GM12873 (cell line): ENCODE results near the gene RAB3A.

ENCODE experiments used
- TF ChIP-seq, protein P1 (sequence below): IDR thresholded peaks from 2 replicates; pipeline ENCODE4 v1.5.1; 2012; ENCODE audit warnings: low read depth, mild to moderate bottlenecking, moderate library complexity, low read length, control low read depth; ENCODE audit not compliant: insufficient read depth; ENCODE audit errors: missing control alignments

The RAB3A gene

DNA sequence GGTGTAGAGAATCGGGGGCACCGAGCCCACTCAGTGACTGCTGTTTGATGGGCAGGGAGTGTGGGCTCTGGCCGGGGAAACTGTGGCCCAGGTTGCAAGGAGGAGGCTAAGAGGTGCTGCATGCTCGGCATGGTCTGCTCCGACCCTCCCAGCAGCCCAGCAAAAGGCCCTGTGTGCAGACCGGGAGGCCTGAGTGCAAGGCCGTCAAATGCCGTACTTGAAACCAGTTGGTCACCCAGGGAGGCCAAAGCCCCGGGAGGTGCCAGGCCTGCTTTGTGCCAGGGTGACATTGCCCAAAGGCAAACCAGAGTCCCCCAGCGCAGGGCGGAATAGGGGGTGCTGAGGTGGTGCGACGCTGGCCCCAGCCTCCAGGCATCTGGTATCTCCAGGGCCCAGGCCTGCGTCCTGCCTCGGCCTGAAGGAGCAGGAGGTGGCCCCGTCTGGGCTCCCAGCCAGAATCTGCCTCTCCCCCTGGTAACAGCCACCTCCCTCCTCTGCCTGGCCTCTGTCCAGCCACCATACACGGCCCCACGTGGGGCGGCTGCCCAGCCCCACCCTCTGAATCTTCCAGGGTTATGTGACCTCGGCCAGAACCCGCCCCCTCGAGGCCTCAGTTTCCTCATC, 46.9 kb downstream of the RAB3A start:
- TF ChIP-seq, protein P1, sequence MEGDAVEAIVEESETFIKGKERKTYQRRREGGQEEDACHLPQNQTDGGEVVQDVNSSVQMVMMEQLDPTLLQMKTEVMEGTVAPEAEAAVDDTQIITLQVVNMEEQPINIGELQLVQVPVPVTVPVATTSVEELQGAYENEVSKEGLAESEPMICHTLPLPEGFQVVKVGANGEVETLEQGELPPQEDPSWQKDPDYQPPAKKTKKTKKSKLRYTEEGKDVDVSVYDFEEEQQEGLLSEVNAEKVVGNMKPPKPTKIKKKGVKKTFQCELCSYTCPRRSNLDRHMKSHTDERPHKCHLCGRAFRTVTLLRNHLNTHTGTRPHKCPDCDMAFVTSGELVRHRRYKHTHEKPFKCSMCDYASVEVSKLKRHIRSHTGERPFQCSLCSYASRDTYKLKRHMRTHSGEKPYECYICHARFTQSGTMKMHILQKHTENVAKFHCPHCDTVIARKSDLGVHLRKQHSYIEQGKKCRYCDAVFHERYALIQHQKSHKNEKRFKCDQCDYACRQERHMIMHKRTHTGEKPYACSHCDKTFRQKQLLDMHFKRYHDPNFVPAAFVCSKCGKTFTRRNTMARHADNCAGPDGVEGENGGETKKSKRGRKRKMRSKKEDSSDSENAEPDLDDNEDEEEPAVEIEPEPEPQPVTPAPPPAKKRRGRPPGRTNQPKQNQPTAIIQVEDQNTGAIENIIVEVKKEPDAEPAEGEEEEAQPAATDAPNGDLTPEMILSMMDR: no peak

DNA sequence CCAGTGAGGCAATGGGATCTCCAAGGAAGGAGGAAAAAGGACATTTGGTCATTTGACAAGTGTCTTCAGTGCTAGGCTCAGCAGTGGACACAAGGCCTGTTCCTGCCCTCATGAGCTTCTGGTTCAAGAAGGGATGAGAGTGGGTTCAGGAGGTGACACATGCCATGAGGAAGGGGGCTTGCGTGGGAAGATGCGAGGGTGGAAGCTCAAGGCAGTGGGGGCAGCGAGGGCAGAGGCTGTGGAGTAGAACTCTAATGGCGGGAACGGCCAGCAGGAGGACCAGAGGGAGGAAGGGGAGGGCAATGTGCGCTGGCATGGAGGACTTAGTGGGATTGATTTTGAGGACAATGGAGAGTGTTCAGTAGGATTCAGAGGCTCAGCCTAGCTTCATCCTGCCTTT, 47.6 kb downstream of the RAB3A start:
- TF ChIP-seq, protein P1: no peak

DNA sequence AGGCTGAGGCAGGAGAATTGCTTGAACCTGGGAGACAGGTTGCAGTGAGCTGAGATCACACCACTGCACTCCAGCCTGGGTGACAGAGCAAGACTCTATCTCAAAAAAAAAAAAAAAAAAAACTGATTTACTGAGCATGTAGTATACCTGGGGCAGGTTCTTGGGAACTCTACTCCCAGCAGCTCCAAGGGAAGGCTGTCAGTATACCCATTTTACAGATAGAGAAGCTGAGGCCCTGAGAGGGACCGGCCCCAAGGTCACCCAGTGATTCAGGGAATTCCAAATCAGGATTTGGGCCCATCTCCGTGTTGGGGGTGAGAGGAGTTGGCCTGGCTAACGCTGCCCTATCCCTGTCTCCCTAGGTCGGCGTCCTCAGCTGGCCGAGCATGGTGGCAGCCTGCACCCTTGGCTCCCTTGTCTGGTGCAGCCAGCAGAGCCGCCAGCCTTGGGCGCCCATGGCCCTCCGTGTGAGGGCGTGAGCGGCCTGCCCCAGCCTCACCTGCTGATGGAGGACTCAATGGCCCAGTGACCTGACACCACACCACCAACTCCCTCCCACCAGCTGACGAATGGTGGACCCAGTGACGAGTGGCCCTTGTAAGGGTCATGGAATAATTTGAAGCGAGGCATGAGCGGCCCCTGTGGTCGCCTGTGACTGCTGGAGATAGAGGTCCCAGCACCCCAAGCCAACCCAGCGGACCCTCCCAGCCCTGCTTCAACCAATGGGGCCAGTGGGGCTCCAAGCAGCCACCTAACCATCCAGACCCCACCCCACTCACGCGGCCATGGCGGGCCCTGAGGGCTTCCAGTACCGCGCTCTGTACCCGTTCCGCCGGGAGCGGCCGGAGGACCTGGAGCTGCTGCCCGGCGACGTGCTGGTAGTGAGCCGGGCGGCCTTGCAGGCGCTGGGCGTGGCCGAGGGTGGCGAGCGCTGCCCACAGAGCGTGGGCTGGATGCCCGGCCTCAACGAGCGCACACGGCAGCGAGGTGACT, 48.5 kb downstream of the RAB3A start:
- TF ChIP-seq, protein P1: no peak

DNA sequence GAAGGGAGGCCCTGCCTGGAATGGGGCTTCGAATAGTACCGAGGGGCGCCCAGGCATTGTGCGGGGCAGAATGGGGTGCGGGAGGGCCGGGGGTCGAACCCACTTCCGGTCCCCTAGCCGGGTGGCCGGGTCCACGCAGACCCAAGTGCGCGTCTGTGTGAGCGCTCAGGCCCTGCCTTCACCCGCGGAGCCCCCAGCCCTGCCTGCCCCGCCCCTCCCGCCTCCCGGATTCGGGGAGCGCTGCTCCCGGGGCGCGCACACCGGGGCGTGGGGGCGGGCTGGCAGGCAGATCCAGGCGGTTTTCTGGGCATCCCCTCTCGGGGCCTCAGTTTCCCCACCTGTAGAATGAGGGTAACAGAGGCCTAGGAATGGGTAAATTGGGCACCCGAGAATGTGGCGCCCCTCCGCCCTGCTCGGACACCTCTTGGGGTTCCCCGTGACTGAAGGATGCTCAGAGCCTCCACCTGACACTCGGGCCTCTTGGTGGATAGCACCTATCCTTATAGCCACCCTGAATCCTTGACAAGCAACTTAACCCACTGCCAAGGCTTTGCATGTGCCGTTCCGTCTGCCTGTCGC, 50.2 kb downstream of the RAB3A start:
- TF ChIP-seq, protein P1: no peak

DNA sequence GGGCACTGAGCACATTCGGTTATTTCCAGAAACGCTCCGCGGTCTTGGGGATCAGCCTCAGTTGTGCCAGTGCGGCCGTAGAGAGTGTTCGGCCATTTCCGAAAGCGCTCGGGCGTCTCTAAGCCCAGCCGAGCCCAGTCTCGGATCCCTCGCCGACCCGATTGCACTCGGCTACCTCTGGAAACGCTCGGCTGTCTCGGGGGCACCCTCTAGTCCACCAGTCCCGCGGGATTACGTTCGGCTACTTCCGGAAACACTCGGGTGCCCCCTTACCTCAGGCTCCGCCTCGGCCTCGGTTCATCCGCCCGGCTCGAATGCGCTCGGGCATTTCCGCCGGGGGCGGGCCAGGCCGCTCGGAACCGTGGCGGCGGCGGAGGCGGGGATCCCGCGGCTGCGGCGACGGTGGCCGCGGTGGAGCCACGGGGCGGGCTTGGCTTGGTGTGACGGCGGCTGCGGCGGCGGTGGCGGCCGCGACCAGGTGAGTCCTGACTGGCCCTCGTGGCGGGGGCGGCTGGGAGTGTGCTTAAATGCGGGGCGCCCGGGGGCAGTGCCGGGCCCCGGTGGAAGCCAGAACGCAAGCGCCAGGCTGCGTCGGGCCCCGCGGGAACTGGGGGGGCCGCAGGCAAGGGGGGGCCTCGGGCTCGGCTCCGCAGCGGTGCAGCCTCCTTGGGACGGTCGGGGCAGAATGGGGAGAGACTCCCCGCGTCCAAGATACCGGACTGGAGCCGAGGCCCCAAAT, 50.9 kb downstream of the RAB3A start, which contains the start of gene PIK3R2:
TSS of gene PIK3R2 (plus strand) at position 347 of the 739 bp plus-strand sequence. CDS start 2,717 bp downstream, outside the sequence.
- TF ChIP-seq, protein P1: no peak

DNA sequence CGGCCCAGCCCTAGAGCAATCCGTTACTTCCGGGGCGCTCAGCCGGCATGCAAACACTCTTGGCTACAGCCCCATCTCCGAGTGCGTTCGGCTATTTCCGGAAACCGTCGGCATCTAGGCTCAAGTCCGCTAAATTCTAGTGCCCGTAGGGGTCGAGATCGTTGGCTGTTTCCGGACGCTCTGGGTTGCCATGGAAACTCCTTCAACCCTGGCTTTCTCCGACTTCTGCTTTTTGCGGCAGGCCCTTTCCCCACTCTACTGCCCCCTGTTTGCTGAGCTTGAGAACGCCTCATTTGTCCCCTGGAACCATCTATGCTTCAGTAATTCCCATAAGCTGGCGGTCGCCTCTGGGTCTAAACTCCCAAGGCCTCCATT, 51.4 kb downstream of the RAB3A start:
- TF ChIP-seq, protein P1: peak; percentile 86
